ENCODE data around the gene DGUOK. TPM values are rescaled to one million over a fixed set of nuclear protein-coding genes. Genes with fewer than 3 reads are reported as not detected.

Gene DGUOK
- total RNA-seq, 1 donor from 2014 or later: 70.1 TPM

DNA sequence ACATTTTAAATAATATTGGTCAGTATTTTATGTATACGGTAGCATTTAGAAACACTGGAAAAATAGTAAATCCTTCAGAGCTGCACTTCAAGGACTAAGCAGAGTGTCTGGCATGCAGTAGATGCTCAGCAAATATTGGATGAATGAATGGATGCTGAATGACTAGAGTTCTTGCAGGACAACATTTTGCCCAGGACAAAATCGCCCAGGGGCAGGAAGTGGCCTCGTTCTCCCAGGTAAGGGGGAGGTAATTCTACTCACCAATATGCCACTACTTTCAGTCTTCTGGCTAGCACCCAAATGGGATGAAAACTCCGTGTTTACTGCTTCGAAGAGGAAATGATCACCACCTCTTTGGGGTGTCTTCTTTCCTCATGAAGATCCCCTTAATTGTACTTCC lies 4.0 kb upstream of the DGUOK start:
- POLR2A ChIA-PET: no interaction called here
- Mint-ChIP-seq H3K9me3 (no peaks in the 10 kb centered on the region), H3K27me3 (no peaks in the 10 kb centered on the region), H3K27ac (peak overlapping the region; percentile 46), H3K4me3 (no peak overlapping the region), H3K4me1 (peaks cover 27% of the 10 kb centered on the region), H3K36me3 (ENCODE audit: low read depth) (peaks cover 6% of the 10 kb centered on the region)
- TF ChIP-seq CTCF (IDR thresholded peaks at IDR 0.05): no peak
- intact Hi-C loops (cut with micrococcal nuclease): loop anchor here (10.0 kb wide), 1 partner anchor 732 kb away; the partner anchor contains the start of gene SEMA4F
- DNase-seq (no peak), ATAC-seq (ENCODE audit: low read depth) (no peak)
- CTCF ChIA-PET: interaction anchor here (1.4 to 1.5 kb wide), 2 partner anchors 15 to 130 kb away, joined by 3 to 5 read pairs; no protein-coding TSS in a partner anchor

DNA sequence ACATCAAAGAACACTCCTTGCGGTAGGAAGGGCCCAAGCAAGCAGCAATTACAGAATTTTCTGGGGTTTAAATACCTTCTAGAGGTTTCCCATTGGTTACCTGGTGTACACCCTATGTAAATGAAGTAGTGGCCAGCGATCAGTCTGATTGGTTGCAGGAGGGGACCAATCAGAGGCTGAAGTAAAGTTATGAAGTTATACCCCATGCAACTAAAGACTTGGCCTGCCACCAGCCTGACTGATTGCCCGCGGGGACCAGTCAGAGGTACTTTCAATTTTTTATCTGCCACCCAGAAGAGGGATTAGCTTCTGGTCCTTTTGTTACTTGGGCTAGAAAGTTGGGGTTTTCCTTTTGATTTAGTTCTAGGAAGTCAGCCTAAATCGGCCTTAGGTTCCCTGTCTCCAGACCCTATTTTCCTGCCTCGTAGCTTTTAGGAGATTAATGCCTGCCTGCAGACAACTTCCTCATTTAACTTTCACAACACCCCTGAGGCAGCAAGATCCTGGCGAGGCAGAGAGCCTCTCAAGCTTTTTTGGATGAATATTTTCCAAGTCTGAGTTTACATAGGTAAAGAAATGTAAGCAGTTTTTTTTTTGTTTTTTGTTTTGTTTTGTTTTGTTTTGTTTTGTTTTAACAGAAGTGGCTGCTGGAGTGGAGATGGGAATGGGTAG lies 1.5 kb upstream of the DGUOK start:
- DNase-seq (no peak), ATAC-seq (ENCODE audit: low read depth) (no peak)
- no peak for TF ChIP-seq CTCF (IDR thresholded peaks at IDR 0.05)
- peaks cover 18% of the 10 kb centered on the region for H3K36me3 Mint-ChIP-seq (ENCODE audit: low read depth)
- no peaks in the 10 kb centered on the region for H3K9me3 Mint-ChIP-seq
- H3K4me3 Mint-ChIP-seq: peak overlapping the region; percentile 29
- H3K4me1 Mint-ChIP-seq: peaks cover 52% of the 10 kb centered on the region
- intact Hi-C loops (cut with micrococcal nuclease): loop anchor here (5.0 to 10.0 kb wide), 2 partner anchors 693 to 730 kb away; partner anchors contain the start of genes CCT7, PRADC1 and SEMA4F
- POLR2A ChIA-PET: interaction anchor here (0.7 to 1.1 kb wide), 5 partner anchors 97 to 256 kb away, joined by 3 to 6 read pairs (median 5); no protein-coding TSS in a partner anchor
- peak overlapping the region; percentile 6 for H3K27ac Mint-ChIP-seq
- CTCF ChIA-PET: no interaction called here
- no peaks in the 10 kb centered on the region for H3K27me3 Mint-ChIP-seq

DNA sequence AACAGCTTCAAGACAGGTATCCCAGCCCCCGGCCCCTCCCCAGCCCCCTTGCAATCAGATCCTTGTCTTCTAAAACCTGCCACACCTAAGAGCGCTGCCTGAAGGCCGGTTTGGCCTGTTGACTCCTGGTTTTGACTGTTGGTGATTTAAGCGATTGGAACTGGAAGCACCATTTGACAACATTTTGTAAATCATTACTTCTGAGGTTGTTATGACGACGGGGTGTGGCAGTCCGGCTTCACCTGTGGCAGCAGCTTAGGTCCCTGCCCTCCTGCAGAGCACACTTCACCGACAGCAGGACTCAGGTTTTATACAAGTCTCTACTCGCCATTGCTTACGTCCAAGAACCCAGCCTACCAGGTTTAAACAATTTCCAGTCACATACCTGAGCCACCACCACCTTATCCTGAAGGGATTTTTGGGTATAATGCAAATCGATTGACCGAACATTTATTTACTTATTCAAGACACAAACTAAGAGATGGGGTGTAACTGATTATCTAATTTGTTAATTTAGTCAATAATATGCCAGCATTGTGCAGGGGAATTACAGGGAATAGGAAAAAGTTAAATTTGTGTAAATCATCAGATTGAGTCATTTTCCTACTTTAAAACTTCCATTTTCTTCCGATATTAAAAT lies 707 bp upstream of the DGUOK start:
- DNase-seq: no peak
- peaks cover 19% of the 10 kb centered on the region for H3K36me3 Mint-ChIP-seq (ENCODE audit: low read depth)
- TF ChIP-seq CTCF (IDR thresholded peaks at IDR 0.05): no peak
- H3K27ac Mint-ChIP-seq: peak overlapping the region; percentile 93
- peaks cover 54% of the 10 kb centered on the region for H3K4me1 Mint-ChIP-seq
- H3K9me3 Mint-ChIP-seq: no peaks in the 10 kb centered on the region
- ChIA-PET POLR2A (interaction anchor here (0.7 to 1.1 kb wide), 2 partner anchors 98 to 412 kb away, joined by 3 to 5 read pairs; no protein-coding TSS in a partner anchor), CTCF (no interaction called here)
- H3K27me3 Mint-ChIP-seq: no peaks in the 10 kb centered on the region
- intact Hi-C loops (cut with micrococcal nuclease): loop anchor here (1.0 to 10.0 kb wide), 11 partner anchors 18 to 729 kb away; partner anchors contain the start of genes AUP1, BOLA3, CCT7 and HTRA2
- peak overlapping the region; percentile 92 for H3K4me3 Mint-ChIP-seq
- ATAC-seq (ENCODE audit: low read depth): peak; percentile 1

DNA sequence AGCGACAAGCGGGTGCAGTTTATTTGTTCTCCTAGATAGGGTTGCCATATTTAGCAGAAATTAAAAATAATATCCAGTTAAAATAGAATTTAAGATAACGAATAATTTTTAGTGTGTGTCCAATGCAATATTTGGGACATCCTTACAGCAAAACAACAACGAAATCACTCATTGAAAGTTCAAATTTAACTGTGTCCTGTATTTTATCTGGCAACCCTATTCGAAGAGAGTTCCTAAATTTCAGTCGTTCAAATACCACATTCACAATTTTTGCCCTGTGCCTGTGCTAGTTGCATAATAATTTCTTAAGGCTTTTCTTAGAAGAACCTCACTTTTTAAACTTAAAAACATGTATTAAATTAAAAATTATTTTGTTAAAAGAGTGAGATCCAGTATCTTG lies 664 bp downstream of the DGUOK start:
- CTCF ChIA-PET: no interaction called here
- DNase-seq (no peak), ATAC-seq (ENCODE audit: low read depth) (no peak)
- Mint-ChIP-seq H3K27me3 (no peaks in the 10 kb centered on the region), H3K9me3 (no peaks in the 10 kb centered on the region), H3K36me3 (ENCODE audit: low read depth) (peaks cover 32% of the 10 kb centered on the region), H3K4me3 (peak overlapping the region; percentile 92), H3K27ac (peak overlapping the region; percentile 93), H3K4me1 (peaks cover 66% of the 10 kb centered on the region)
- intact Hi-C loops (cut with micrococcal nuclease): loop anchor here (2.0 to 10.0 kb wide), 3 partner anchors 43 to 727 kb away; partner anchors contain the start of genes CCT7, PRADC1 and SEMA4F
- TF ChIP-seq CTCF (IDR thresholded peaks at IDR 0.05): no peak
- POLR2A ChIA-PET: interaction anchor here (0.6 to 1.4 kb wide), 19 partner anchors 9 to 264 kb away, joined by 3 to 12 read pairs (median 4); partner anchors contain the start of gene MOB1A

- no peaks in the 10 kb centered on the region for H3K9me3 Mint-ChIP-seq
- peak overlapping the region; percentile 30 for H3K27ac Mint-ChIP-seq
- intact Hi-C loops (cut with micrococcal nuclease): loop anchor here (5.0 to 10.0 kb wide), 2 partner anchors 697 to 726 kb away; partner anchors contain the start of genes CCT7, PRADC1 and SEMA4F
- H3K36me3 Mint-ChIP-seq (ENCODE audit: low read depth): peaks cover 47% of the 10 kb centered on the region
- H3K27me3 Mint-ChIP-seq: no peaks in the 10 kb centered on the region
- H3K4me1 Mint-ChIP-seq: peaks cover 73% of the 10 kb centered on the region
- ATAC-seq (ENCODE audit: low read depth): no peak
- no peak for DNase-seq
- CTCF ChIA-PET: no interaction called here
- POLR2A ChIA-PET: no interaction called here
- H3K4me3 Mint-ChIP-seq: peak overlapping the region; percentile 39
- TF ChIP-seq CTCF (IDR thresholded peaks at IDR 0.05): no peak
Measured at GRCh38 chr2:73928963-73929347, 2.3 kb downstream of the DGUOK start.
